Stimulated activated CD4-positive, alpha-beta T cell treated with anti-CD3 and anti-CD28 coated beads, TNF-alpha, amount 100 ng/mL, for 1 hour (primary cell): Measurements from ENCODE around the gene EIF3M.
"Not testable (repeated sequence)": the region's sequence is repeated elsewhere in the genome, so short reads cannot be mapped to it uniquely, and the experiment has no call there.

Experiments used
- DNase-seq, 3 donors: peaks; one replicate each; pipeline ENCODE4 v3.0.0-alpha.2; 2020; ENCODE audit warnings: low read depth in 3 of 3, low spot score in 1 of 3

The EIF3M gene

GRCh38 chr11:32594272-32594671 is 10.6 kb downstream of the EIF3M start:
- DNase-seq: no peak

- not testable (repeated sequence) for DNase-seq
Observed at GRCh38 chr11:32596114-32596513, 12.5 kb downstream of the EIF3M start.

- DNase-seq: no peak
Observed at GRCh38 chr11:32597921-32598320, 14.3 kb downstream of the EIF3M start.

- DNase-seq: no peak
Observed at GRCh38 chr11:32602657-32603415, 19.2 kb downstream of the EIF3M start.

- DNase-seq: no peak
Observed at GRCh38 chr11:32606220-32606619, 22.6 kb downstream of the EIF3M start.

GRCh38 chr11:32608826-32609225 is 25.2 kb downstream of the EIF3M start:
- DNase-seq: not testable (repeated sequence)

DNA sequence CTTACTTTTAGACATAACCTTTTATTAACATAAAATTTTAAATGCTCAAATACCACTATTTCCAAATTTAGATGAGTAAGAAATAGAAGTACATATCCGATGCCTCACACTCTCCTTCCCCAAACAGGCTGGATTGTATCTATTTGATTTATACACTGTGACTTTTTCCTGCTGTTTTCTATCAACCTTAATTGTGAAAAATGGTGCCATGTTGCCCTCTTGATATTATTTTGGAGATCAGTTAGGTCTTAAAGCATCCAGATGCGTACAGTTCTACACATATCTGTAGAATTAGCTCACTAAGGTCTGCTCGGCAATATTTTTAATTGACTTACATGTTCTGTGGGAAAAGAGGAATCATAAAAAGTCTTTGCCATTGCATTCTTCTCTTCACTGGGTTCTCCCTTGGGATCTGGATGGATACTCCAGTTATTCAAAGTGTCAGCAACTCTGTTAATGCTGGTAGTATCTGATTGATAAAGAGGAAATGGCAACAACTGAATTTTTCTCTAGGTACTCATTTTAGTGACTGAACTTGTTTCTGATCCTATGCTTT is 27.2 kb downstream of the EIF3M start:
- DNase-seq: no peak

DNA sequence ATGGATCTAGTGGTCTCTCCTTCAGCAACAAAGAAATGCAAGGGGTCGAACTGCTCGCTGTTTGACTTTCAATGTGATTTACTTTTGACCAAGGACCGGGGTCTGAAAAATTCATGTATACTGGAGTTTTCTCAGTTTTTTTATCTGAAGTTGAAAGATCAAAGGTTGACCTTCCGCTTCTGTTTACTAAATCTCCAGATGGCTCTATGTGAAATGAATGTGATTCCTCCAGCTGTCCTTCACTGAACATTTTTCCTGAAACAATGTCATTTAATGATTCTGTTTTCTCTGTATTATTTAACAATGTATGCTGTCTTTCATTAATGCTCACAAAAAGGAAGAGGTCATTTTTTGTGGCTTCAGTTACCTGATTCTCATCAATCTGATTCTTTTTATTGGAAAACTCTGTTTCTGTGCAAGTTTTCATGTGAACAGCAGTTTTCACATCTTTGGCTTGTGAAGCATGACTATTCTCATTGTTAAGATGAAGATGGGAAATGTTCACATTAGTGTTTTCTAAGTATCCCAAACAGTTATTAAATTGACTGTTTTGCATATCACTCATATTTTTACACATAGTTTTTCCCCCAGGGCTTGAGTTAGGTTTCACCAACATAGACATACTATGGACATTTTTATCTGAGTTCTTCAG is 30.0 kb downstream of the EIF3M start:
- DNase-seq: no peak

GRCh38 chr11:32615422-32615821 is 31.8 kb downstream of the EIF3M start:
- DNase-seq: no peak

GRCh38 chr11:32616903-32617302 is 33.3 kb downstream of the EIF3M start:
- DNase-seq: no peak

- DNase-seq: no peak
Observed at GRCh38 chr11:32630844-32631243, 47.2 kb downstream of the EIF3M start.

DNA sequence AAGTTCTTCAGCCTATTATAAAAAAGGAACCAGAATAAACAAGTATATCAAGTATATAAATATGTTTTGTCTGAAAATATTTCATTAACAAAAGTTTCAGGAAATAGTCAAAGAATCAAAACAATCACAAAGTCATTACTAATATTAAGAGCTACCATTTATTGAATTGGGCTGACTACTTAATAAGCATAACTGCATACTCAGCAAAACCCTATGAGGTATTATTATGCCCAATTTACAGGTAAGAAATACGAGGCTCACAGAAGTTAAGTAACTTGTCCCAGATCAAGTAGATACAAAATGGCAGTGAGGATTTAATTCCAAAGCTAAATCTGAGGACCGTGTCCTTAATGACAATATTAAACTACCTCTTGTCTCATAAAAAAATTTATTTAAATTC is 52.2 kb downstream of the EIF3M start:
- DNase-seq: no peak

GRCh38 chr11:32641361-32641760 is 57.7 kb downstream of the EIF3M start:
- DNase-seq: no peak

DNA sequence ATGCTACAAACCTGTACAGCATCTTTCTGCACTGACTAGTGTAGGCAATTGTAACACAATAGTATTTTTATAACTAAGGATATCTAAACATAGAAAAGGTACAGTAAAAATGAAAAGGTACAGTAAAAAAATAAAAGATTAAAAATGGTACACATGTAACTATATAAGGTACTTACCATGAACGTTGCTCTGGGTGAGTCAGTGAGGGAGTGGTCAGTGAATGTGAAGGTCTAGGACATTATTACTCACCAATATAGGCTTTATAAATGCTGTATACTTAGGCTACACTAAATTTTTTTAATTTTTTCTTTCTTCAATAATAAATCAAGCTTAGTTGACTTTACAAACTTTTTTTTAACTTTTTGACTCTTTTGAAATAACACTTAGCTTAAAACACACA is 59.9 kb downstream of the EIF3M start:
- no peak for DNase-seq
